Skeletal muscle satellite cell (primary cell): ENCODE measurements around the gene DNMT3A. TPM values are rescaled to one million over a fixed set of nuclear protein-coding genes. Genes with fewer than 3 reads are reported as not detected.

Source experiments
- H3K27me3 ChIP-seq: 2 replicates; pipeline ENCODE4 v1.7.0; 2013; ENCODE audit warnings: low read length; ENCODE audit not compliant: control insufficient read depth, insufficient read depth
- H3K36me3 ChIP-seq: 2 replicates; pipeline ENCODE4 v1.7.0; 2013; ENCODE audit warnings: mild to moderate bottlenecking, control low read depth, low read length; ENCODE audit not compliant: insufficient read depth
- H3K4me1 ChIP-seq: 2 replicates; pipeline ENCODE4 v1.7.0; 2013; ENCODE audit warnings: low read length; ENCODE audit not compliant: control insufficient read depth, insufficient read depth
- H3K4me2 ChIP-seq: 2 replicates; pipeline ENCODE4 v1.7.0; 2013; ENCODE audit warnings: mild to moderate bottlenecking, low read length
- H3K4me3 ChIP-seq: 2 replicates; pipeline ENCODE4 v1.7.0; 2013; ENCODE audit warnings: low read length
- H3K9ac ChIP-seq: 2 replicates; pipeline ENCODE4 v1.7.0; 2013; ENCODE audit warnings: mild to moderate bottlenecking, low read depth, low read length, moderate library complexity
- H3K9me3 ChIP-seq: replicated peaks from 2 replicates; pipeline ENCODE4 v1.7.0; 2013; ENCODE audit warnings: mild to moderate bottlenecking, control low read depth, low read length
- total RNA-seq: library from RNA; depleted of rRNA; stranded (reverse); fragments of >200 nt; gene quantifications from 2 replicates; pipeline ENCODE4 v1.2.3, GENCODE V29; 2012; rRNA removed

DNMT3A gene
- 4.8 and 7.1 TPM in 2 replicates for total RNA-seq

DNA sequence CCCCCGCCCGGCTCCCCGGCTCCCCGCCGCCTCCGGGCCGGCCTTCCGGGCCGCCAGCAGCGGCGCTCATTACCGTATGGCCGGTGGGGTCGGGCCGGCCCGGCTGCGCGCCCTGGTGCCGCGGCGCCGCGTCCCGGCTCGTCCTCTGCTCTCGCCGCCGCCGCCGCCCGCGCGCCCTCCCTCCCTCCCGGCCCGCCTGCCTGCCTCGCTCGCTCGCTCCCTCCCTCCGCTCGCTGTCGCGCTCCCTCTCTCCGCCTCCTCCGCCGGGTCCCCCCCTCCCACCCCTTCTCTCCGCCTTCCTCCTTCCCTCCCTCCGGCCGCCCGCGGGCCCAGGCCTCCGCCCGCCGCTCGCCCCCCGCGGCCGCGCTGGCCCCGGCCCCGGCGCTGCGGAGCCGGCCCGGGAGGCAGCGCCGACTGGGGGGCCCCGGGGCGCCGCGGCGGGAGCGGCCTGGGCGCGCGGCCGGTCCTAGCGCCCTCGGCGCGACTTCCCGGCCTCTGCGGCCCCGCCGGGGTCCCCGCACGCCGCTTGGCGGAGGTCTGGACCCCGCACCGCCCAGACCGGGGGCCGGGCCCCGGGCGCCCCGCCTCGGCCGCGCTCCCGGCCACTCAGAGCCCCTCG, at the start of gene DNMT3A:
Gene DNMT3A, minus strand, starts transcription at position 173 of the 619 bp plus-strand sequence. CDS start 27,941 bp downstream, outside the sequence.
- Histone ChIP-seq H3K9ac (peak within 1 kb of the TSS; percentile 62), H3K4me2 (peak within 1 kb of the TSS; percentile 94), H3K4me3 (peak within 1 kb of the TSS; percentile 77), H3K36me3 (no peaks in the 10 kb centered on the region), H3K4me1 (peaks cover 9% of the 10 kb centered on the region), H3K9me3 (no peaks in the 10 kb centered on the region), H3K27me3 (no peaks in the 10 kb centered on the region)

DNA sequence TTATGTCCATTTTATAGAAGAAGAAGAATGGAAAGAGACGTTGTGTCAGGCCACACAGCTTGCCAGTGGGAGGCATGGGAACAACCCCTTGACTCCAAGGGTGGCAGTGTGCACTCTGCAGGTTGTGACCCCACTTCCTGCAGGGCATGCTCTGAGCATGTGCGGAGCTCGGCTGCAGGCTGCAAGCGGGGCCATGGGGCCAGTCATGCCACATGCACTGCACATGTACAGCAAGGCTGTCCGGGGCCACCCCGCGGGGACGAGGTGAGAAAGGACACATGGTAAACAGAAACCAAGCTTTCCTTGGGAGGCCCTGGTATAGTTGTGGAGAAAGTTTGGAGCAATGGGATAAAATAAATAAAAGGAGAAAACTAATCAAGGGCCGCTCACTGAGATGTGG, 47.4 kb upstream of the DNMT3A start:
- Histone ChIP-seq H3K4me1 (no peaks in the 10 kb centered on the region), H3K9ac (no peak overlapping the region), H3K4me3 (no peak overlapping the region), H3K36me3 (no peaks in the 10 kb centered on the region), H3K4me2 (no peak overlapping the region), H3K27me3 (no peaks in the 10 kb centered on the region), H3K9me3 (no peaks in the 10 kb centered on the region)

- Histone ChIP-seq H3K9me3 (no peaks in the 10 kb centered on the region), H3K36me3 (no peaks in the 10 kb centered on the region), H3K4me3 (no peak overlapping the region), H3K27me3 (no peaks in the 10 kb centered on the region), H3K4me2 (no peak overlapping the region), H3K4me1 (no peaks in the 10 kb centered on the region), H3K9ac (no peak overlapping the region)
These were observed 46.8 kb upstream of the DNMT3A start for GRCh38 chr2:25388491-25388890.

GRCh38 chr2:25387876-25388449, 46.2 kb upstream of the DNMT3A start:
- Histone ChIP-seq H3K9ac (no peak overlapping the region), H3K9me3 (no peaks in the 10 kb centered on the region), H3K4me3 (no peak overlapping the region), H3K36me3 (no peaks in the 10 kb centered on the region), H3K4me2 (no peak overlapping the region), H3K4me1 (no peaks in the 10 kb centered on the region), H3K27me3 (no peaks in the 10 kb centered on the region)

- H3K27me3 ChIP-seq: no peaks in the 10 kb centered on the region
- no peaks in the 10 kb centered on the region for H3K36me3 ChIP-seq
- no peak overlapping the region for H3K4me2 ChIP-seq
- no peak overlapping the region for H3K9ac ChIP-seq
- H3K9me3 ChIP-seq: no peaks in the 10 kb centered on the region
- H3K4me3 ChIP-seq: no peak overlapping the region
- no peaks in the 10 kb centered on the region for H3K4me1 ChIP-seq
These were observed 45.5 kb upstream of the DNMT3A start for GRCh38 chr2:25386971-25387875.

- H3K27me3 ChIP-seq: no peaks in the 10 kb centered on the region
- H3K4me3 ChIP-seq: no peak overlapping the region
- H3K4me2 ChIP-seq: no peak overlapping the region
- no peaks in the 10 kb centered on the region for H3K4me1 ChIP-seq
- no peak overlapping the region for H3K9ac ChIP-seq
- H3K9me3 ChIP-seq: no peaks in the 10 kb centered on the region
- no peaks in the 10 kb centered on the region for H3K36me3 ChIP-seq
These were observed 44.2 kb upstream of the DNMT3A start for GRCh38 chr2:25385910-25386309.

DNA sequence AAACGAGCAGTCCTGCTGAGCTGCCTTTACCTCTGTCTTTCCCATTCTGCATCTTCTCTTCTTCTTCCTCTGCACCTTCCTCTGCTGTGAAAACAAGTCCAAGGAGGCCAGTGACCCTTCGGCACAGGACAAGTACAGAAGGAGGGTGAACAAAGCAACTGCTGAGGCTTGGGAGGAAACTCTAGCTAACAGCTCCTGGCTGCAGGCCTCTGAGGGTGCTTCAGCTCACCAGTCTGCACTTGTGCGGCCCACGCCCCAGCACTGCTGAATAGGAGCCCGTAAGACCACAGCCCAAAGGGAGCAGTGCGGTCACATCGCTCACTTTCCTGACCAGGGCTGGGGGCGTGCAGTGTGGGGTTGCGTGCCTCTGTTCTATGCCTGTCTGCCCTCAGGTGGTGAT, 42.1 kb upstream of the DNMT3A start:
- no peak overlapping the region for H3K9ac ChIP-seq
- H3K4me2 ChIP-seq: no peak overlapping the region
- no peaks in the 10 kb centered on the region for H3K36me3 ChIP-seq
- H3K4me3 ChIP-seq: no peak overlapping the region
- H3K4me1 ChIP-seq: peaks cover 1% of the 10 kb centered on the region
- H3K9me3 ChIP-seq: no peaks in the 10 kb centered on the region
- H3K27me3 ChIP-seq: no peaks in the 10 kb centered on the region

GRCh38 chr2:25381502-25381901, 39.8 kb upstream of the DNMT3A start:
- H3K36me3 ChIP-seq: no peaks in the 10 kb centered on the region
- no peak overlapping the region for H3K4me3 ChIP-seq

GRCh38 chr2:25380586-25381375, 39.1 kb upstream of the DNMT3A start:
- Histone ChIP-seq H3K36me3 (no peaks in the 10 kb centered on the region), H3K9me3 (no peaks in the 10 kb centered on the region), H3K4me3 (no peak overlapping the region), H3K27me3 (no peaks in the 10 kb centered on the region), H3K9ac (no peak overlapping the region), H3K4me2 (no peak overlapping the region), H3K4me1 (peaks cover 15% of the 10 kb centered on the region)

More at GRCh38 chr2:25381502-25381901, 39.8 kb upstream of the DNMT3A start:
- Histone ChIP-seq H3K27me3 (no peaks in the 10 kb centered on the region), H3K9me3 (no peaks in the 10 kb centered on the region), H3K4me2 (no peak overlapping the region), H3K4me1 (peaks cover 15% of the 10 kb centered on the region), H3K9ac (no peak overlapping the region)

- H3K9me3 ChIP-seq: no peaks in the 10 kb centered on the region
- H3K4me1 ChIP-seq: peaks cover 15% of the 10 kb centered on the region
- no peaks in the 10 kb centered on the region for H3K36me3 ChIP-seq
- peaks cover under 1% of the 10 kb centered on the region for H3K27me3 ChIP-seq
- H3K4me2 ChIP-seq: no peak overlapping the region
- no peak overlapping the region for H3K9ac ChIP-seq
- H3K4me3 ChIP-seq: no peak overlapping the region
These were observed 38.3 kb upstream of the DNMT3A start for GRCh38 chr2:25380023-25380422.

GRCh38 chr2:25379535-25379934, 37.8 kb upstream of the DNMT3A start:
- no peaks in the 10 kb centered on the region for H3K9me3 ChIP-seq
- peaks cover 15% of the 10 kb centered on the region for H3K4me1 ChIP-seq
- no peak overlapping the region for H3K4me2 ChIP-seq
- no peak overlapping the region for H3K9ac ChIP-seq
- H3K4me3 ChIP-seq: no peak overlapping the region
- H3K27me3 ChIP-seq: peaks cover 3% of the 10 kb centered on the region
- no peaks in the 10 kb centered on the region for H3K36me3 ChIP-seq
